SKM-1 treated with dmso at 0.1 percent for 144 hours (cell line): ENCODE data around the gene AHCYL1.
"Not testable (repeated sequence)": the region's sequence is repeated elsewhere in the genome, so short reads cannot be mapped to it uniquely, and the experiment has no call there.

Experiments used
- DNase-seq: peaks from one replicate; lab custom pipeline; 2025; ENCODE audit not compliant: unreplicated experiment; lab: John Stamatoyannopoulos, UW

Gene AHCYL1

DNA sequence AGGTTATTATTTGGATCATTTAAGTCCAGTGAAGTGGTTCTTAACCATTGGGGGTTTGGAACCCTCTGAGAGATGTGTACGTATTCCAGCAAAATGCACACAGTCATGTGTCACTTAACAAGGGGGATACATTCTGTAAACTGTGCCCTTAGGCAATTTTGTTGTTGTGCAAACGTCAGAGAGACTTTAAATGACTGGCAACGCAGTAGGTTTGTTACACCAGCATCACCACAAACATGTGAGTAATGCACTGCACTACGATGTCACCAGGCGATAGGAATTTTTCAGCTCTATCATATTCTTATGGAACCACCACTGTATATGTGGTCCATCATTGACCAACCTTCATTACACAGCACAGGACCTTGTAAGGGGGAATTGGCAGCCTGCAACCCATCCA, 11.9 kb downstream of the AHCYL1 start:
- no peak for DNase-seq

DNA sequence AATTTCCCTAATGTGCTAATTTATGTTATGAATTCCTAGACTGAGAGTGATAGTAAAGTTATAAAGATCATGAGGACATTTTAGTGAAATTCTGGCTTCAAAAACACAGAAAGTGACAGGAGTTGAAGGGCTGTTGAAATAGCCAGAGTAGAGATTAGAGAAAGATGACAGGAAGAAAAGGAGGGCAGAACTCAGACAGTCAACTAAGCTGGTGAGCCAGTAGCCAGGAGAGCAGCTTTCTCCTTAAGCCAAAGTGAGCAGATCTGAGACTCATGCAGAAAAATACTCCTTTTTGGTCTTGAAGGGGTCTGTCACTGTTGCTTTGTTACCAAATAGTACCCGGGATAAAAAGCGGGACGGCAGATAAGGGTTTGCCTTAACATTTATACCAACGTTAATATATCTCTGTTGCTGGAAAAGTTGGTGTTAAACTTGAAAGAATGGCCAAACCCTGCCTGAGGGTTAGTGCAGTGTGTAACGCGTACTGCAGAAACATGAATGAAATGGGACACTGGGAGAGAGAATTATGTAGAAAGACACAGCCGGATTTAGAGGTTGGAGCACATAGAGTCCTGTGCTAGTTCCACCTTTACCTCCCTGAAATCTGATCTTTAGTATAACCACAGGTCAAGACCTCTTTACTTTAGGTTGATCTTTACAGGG, 12.8 kb downstream of the AHCYL1 start:
- no peak for DNase-seq

DNA sequence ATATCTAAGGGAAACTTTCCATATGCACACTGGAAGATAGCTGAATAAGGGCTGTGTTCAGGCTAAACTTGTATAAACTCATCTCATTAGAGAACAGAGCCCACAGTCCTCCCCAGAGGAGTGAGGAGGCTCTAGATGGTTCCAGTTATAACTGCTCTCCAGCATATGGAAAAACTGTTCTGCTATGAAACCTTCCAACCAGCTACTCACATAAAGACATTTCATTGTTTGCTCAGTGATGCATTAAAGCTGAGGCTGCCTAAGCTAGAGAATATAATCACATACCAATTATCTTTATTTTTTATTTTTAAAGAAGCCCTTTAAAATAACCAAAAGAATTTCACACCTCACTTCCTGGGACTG, 13.3 kb downstream of the AHCYL1 start:
- no peak for DNase-seq

DNA sequence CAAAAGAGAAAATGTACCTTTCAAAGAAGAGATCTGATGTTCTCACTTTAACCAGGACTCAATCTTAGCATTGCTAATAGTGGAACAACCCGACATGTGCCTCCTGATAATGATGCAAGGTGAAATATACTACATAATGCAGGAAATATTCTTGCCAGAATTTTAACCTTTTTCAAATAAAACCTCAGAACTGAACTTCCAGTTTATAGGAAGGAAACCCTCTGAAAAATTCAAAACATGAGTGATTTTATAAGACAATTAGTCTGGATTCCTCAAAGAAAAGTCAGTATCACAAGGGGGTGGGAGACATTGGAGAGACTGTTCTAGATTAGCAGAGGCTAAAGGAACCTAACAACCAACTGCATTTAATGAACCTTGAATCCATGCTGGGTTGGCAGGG, 18.1 kb downstream of the AHCYL1 start:
- DNase-seq = no peak

DNA sequence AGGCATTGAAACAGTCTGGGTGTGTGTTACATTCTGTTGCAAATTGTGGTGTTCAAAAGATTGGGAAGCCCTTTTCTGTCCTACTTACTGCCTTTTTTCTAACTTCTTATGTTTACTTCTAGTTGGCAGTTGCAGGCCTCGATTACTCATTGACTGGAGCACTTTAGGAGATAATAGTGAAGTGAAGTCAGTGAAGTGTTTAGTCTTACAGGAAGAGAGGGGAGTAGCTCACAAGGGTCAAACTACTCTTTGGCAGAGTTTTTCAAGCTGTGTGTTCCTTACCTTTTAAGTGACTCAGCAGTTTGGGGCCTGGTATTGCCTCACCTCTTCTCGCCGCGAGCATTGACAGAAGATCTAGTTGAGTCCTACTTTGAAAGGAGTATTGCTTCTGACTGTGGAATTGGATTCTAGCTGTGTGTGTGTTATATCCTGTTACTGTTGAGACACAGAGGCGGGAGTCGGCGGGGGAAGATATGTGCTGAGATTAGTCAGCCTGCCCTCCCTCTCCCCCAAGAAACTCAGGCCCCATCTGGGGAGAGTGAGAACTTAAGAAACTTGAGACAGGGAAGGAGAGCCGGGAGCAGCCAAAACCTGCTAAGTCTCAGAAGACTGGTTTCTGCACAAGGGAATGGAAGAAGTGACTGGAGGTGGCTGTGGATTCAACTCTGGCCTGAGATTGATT, 19.3 kb downstream of the AHCYL1 start:
- DNase-seq = peak; percentile 81

DNA sequence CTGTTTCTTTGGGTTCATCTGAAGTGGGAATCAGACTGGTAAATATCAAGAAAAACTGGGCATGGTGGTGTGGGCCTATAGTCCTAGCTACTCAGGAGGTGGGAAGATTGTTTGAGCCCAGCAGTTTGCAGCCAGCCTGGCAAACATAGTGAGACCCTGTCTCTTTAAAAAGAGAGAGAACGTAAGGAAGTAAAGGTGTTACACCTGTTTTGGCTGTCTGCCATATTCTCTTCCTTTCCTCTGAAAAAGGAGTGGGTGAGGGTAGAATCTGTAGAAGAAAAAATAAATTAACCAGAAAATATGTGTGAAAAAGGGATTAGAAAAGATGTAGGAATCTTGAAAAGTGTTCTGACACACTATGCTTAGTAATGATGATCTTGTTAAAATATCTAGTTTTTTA, 20.0 kb downstream of the AHCYL1 start:
- DNase-seq = no peak

DNA sequence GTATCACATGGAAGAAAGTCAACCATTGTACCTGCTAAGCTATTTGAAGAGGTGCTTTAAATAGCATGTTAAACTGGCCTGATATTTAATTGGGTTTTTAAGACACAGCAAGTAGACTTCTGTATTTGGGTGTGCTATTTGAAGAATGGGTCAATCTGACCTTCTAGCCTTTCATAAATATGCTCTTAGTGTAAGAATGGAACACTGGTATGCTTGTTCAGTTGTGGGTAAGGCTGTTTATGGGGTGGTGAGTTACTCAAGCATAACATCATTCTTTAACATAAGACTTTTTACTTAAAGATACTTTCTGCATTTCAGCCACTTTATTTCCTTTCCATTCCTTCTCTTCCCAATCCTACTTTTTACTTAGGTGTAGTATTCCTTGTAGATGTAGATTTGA, 21.4 kb downstream of the AHCYL1 start:
- DNase-seq = no peak

DNA sequence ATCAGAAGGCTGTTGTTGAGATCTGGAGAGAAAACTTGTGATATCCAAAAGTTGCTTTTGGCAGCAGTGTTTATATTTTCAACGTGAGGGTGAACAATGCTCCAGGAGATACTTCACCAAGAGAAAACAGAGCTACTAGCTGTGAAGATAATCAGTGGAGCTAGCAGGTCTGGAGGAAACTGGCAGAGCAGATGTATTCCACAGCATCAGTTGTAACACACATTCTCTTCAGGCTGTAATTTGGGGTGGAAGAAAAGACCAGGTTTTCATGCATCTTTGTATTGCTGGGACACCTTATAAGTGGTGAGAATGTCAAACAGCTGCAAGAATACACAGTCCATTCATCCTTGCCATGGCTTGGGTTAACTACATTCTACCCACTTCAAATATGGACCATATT, 22.0 kb downstream of the AHCYL1 start:
- no peak for DNase-seq

DNA sequence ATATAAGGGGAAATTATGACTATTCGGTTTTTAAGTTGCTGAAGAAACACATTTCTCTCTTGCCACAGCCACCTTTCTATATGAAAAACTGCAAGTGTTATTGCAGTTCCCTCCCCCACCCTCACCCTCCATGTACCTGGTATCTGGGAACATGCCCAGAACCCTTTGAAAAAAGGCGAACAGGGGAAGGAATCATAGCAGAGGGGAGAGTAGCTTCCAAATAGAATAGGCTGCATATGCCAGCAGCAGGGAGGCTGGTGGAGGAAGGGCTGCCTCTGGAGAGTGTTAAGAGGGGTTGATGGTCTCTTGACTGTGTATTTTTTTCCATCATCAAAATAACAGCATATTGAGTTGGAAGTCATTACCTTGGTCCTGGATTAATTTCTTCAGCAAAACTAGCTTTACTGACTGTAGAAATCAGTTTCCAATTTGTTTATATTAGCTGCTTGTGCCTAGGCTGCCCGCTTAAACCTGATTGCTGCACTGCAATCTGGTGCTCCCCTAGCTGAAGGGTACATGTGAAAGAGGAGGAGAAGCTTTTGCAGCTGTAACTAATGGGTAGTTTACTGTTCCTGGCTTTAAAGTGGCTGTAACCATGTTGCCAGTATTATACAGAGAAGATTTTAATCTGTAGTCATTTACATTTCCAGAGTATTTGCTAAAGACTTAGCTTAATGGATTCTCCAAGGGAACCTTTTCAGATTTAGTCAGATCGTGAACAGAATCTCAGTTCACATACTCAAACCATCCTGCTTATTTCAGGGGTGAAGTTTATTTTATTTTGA, 22.7 kb downstream of the AHCYL1 start:
- DNase-seq = no peak

DNA sequence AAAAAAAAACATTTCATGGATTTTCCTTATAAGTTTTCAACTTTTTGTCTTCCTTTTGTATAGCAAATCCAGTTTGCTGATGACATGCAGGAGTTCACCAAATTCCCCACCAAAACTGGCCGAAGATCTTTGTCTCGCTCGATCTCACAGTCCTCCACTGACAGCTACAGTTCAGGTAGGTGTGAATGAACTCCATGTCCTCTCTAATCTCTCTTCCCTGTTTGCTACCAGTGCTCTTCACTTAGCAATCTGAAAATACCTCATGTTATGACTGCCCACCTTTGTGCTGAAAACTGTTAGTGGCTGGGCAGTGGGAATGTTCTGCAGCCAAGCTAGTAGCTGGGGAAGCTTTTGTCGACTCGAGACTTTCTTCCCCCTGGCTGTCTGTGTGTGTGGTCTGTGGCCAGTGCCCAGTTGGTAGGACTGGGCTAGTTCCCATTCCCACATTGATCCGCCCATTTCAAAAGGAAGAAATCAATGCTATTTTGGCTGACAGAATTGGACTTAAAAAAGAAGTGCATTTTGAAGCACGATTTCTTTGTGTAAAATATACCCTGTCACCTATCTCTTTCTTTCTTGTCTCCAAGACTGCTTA, 24.5 kb downstream of the AHCYL1 start:
- no peak for DNase-seq

DNA sequence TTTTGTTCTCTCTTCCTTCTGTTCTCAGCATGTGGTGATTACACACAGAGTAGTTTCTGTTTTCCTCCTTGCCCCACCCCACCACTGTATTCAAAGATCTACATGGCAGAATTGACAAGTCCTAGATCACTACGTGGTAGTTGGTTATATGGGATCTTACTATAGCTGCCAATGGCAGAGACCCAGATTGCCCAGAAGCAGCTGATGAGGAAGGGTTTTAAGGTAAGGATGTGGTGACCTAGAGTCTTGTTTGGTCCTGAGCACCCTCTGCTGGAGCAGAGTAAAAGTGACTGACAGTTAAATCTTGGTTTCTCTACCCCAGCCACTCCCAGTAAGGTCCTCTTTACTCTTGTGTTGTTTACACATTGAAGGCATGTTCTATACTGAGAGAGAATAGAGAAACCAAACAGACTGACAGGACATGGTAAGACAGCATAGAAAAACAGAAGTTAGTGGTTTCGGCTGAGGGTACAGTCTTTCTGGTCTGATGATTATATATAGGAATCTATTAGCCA, 27.0 kb downstream of the AHCYL1 start:
- DNase-seq = peak; percentile 56

DNA sequence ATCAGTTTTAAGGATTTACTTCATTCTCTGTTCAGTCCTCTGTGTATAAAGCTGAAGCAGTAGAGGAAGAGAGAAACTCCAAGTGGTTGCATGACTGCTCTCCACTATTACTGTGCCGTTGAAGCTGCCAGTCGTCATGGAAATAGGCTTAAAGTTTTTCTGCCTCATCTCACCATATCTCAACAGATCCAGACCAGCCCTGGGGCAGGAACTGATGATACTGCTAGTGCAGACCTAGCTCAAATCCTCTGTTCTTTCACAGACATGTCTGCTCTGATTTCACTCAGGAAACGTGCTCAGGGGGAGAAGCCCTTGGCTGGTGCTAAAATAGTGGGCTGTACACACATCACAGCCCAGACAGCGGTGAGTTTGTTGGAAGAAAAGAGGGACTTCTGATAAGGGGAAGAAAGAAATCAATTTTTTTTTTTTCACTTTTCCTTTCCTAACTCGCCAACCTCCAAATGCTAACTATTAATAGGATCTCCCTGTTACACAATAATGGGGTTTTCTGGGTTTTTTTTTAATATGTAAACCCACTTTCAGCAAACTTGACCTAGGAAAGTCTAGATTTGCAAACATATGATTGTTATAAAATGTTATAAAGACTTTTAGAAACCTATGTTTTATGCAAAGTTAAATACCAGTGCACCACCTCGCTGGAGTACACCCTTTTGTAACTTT, 27.7 kb downstream of the AHCYL1 start:
- DNase-seq = no peak

DNA sequence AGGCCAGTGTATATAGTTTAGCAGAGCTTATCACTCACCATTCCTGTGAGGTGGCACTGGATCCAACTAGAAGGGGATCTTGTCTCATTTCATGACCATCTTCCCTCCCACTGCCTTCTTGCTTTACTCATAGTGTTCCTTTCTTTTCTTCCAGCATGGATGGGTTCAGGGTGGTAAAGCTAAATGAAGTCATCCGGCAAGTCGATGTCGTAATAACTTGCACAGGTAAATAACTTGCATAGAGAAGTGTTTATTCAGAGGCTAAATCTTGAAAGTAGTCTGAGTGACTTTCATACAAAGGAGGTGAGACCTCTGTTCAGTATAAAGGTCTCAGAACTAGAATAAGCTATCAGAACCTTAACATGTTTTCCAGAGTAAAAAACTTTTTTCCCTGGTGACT, 33.2 kb downstream of the AHCYL1 start:
- DNase-seq = no peak

DNA sequence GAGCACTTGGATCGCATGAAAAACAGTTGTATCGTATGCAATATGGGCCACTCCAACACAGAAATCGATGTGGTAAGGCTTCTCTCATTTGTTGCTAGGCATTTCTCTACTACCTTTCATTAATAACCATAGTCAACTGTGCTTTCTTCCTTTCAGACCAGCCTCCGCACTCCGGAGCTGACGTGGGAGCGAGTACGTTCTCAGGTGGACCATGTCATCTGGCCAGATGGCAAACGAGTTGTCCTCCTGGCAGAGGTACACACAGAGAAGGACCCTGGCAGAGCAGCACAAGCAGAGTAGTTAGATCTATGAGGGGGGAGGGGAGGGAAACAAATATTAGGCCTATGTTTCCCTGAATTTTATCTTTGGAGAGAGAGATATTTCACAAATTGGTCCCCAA, 33.8 kb downstream of the AHCYL1 start:
- no peak for DNase-seq

DNA sequence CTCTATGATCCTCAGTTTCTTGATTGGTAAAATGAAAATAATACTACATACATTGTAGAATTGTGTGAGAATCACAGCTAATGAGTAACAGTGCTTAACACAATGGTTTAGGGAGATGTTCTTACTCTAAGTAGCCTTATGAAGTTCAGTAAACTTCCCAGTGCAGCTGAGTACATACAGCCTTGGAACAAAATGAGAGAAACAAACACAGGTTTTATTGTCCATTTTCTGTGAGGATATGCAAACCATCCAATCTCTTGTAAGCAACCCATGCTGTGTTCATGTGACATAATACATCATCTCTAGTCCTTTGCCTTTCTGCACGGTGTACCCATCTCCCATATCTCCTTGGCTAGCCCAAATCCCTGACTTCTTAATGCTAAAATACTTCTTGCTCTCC, 35.2 kb downstream of the AHCYL1 start:
- no peak for DNase-seq

DNA sequence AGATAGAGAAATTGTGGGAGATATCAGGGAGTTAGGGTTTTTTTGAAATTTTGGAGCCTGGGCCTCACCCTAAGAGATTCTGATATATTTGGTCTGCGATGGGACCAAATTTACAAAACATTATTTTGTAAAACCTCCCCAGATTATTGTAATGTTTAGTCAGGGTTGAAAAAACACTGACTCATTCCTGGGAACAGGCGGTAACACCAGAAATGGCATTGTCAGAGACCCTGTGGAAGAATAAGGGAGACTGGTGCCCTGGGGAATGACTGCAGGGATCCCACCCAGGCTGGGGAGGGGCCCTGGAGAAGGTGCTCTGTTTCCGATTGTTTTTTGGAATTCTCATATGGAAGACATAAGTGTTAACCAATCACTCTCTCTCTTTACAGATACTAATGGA, 36.7 kb downstream of the AHCYL1 start:
- DNase-seq = no peak

DNA sequence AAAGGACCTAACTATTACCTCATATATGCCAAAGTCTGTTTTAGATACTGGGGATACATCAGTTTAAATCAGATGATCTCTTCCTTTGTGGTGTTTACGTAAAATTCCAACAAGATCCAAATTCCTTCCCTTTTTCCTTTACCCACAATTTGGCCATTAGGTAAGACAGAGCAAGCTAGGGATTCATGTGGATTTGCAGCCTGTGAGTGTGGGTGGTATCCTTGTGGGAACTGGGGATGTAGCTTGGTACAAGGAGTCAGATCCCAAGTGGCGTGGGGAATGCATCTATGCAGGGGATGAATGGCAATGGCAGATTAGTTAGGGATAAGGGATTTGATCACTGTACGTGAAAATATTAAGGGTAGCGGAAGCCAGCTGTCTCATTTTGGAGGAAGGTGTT, 40.0 kb downstream of the AHCYL1 start:
- DNase-seq = no peak

DNA sequence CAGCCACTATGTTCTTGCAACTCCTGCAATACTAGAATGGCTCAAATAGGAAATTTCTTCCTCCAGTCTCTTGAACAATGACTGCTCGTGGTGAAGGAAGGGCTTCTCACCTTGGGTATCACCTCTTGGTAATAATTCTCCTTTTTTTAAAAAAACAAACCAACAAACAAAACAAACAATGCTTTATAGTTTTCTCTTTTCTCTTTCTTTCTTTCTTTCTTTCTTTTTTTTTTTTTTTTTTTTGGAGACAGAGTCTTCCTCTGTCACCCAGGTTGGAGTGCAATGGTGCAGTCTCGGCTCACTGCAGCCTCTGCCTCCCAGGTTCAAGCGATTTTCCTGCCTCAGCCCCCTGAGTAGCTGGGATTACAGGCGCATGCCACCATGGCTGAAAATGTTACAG, 46.1 kb downstream of the AHCYL1 start:
- not testable (repeated sequence) for DNase-seq

DNA sequence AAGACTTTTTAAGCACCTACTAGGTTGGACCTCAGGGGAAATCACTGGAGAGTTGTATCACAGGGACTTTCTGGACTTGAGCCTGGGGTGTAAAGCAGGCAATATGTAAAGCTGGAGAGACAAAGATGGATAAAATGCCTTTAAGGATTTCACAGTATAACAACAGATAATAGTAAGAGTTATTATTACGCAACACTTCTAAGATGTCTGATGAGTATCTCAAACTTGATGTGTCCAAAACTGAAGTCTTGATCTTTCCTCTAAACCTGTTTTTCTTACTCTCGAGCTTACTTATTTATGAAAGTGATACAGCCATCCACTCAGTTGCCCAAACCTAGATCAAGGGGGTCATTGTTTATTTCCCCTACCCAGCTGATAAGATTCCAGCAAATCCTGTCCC, 47.8 kb downstream of the AHCYL1 start:
- DNase-seq = no peak

DNA sequence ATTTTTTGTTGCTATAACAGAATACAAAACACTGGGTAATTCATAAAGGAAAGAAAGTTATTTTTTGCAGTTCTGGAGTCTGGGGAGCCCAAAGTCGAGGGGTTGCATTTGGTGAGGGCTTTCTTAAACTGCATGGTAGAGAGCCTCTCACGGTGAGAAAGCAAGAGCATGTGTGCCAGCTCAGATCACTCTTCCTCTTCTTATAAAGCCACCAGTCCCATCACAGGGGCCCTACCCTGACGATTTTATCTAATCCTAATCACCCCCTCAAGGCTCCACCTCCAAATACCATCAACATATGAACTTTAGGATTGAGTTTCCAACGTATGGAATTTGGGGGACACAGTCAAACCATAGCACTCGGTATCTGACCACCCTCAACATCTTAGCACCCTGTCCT, 48.9 kb downstream of the AHCYL1 start:
- no peak for DNase-seq

DNA sequence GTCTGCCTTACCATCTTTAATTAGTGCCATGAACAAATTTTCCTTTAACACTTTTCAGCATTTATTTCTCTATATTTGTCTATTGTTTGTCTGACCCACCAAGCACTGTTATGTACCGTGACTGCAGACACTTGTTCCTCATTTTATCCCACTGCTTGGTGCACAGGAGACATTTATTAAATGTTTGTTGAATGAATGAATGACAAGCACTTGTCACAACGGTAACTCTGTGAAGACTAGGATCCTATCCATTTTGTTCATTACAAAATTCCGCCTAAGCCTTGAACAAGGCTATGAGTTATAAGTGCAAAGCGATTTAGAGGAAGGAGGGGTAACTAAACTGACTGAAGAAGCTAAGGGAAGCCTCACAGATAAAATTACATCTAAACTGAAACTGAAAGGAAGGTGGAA, 49.5 kb downstream of the AHCYL1 start:
- DNase-seq = no peak
